ENCODE results near the gene CDT1.

CDT1 gene

GRCh38 chr16:88806491-88807111 lies 3.0 kb downstream of the CDT1 start:
- FAIRE-seq, result no peak

GRCh38 chr16:88807142-88807625 lies 3.6 kb downstream of the CDT1 start:
- no peak for FAIRE-seq

GRCh38 chr16:88807626-88808453 lies 4.3 kb downstream of the CDT1 start:
- FAIRE-seq, result no peak

- no peak for FAIRE-seq
Measured at GRCh38 chr16:88809068-88809675, 5.6 kb downstream of the CDT1 start.

GRCh38 chr16:88809676-88810165 lies 6.1 kb downstream of the CDT1 start:
- no peak for FAIRE-seq

- FAIRE-seq, result no peak
Measured at GRCh38 chr16:88810166-88810911, 6.8 kb downstream of the CDT1 start.

GRCh38 chr16:88810912-88811768 lies 7.6 kb downstream of the CDT1 start:
- FAIRE-seq, result no peak

- FAIRE-seq, result no peak
Measured at GRCh38 chr16:88811769-88812512, 8.4 kb downstream of the CDT1 start, which contains the start of gene APRT. Gene APRT (minus strand): TSS chr16:88811928. CDS start chr16:88811899, 29 bp downstream.

GRCh38 chr16:88812513-88813268 lies 9.1 kb downstream of the CDT1 start:
- no peak for FAIRE-seq

- no peak for FAIRE-seq
Measured at GRCh38 chr16:88813269-88814143, 9.9 kb downstream of the CDT1 start.

- FAIRE-seq, result no peak
Measured at GRCh38 chr16:88814144-88814502, 10.5 kb downstream of the CDT1 start.

- no peak for FAIRE-seq
Measured at GRCh38 chr16:88815227-88815626, 11.6 kb downstream of the CDT1 start.

- FAIRE-seq, result no peak
Measured at GRCh38 chr16:88815901-88816589, 12.5 kb downstream of the CDT1 start.

GRCh38 chr16:88816736-88817535 lies 13.3 kb downstream of the CDT1 start:
- no peak for FAIRE-seq

GRCh38 chr16:88817785-88818574 lies 14.4 kb downstream of the CDT1 start:
- no peak for FAIRE-seq

- FAIRE-seq, result no peak
Measured at GRCh38 chr16:88818575-88818874, 14.9 kb downstream of the CDT1 start.

GRCh38 chr16:88819126-88819525 lies 15.5 kb downstream of the CDT1 start:
- FAIRE-seq, result no peak
